Endothelial cell of umbilical vein (primary cell): ENCODE measurements around the gene ANAPC1. TPM values are rescaled to one million over a fixed set of nuclear protein-coding genes. Genes with fewer than 3 reads are reported as not detected.

Experiments
- BruUV-seq: library from RNA; stranded (reverse); fragments of 400-500 nt; replicated peaks from 2 replicates; lab custom pipeline; 2021; lab: Mats Ljungman, UMichigan
- CTCF ChIA-PET: fragments of 300-600, 350-600 bp; sonication (Branson Sonifier 250); formaldehyde crosslinking; loops from one replicate; lab custom pipeline; 2021; ENCODE audit warnings: antibody characterized with exemption, inconsistent platforms; lab: Charles Lee
- POLR2A ChIA-PET: fragments of 300-600, 350-600 bp; sonication (Branson Sonifier 250); formaldehyde crosslinking; loops from one replicate; lab custom pipeline; 2021; ENCODE audit warnings: antibody characterized with exemption, inconsistent platforms; lab: Charles Lee
- DNase-seq: peaks from one replicate; pipeline ENCODE4 v3.0.0-alpha.2; 2011; ENCODE audit warnings: low read depth, low spot score
- FAIRE-seq: peaks from 2 replicates; lab custom pipeline; 2011; peaks lifted over from hg19 to GRCh38; lab: Jason Lieb, UNC
- H2AFZ ChIP-seq: 2 replicates; pipeline ENCODE4 v1.6.0; 2012; ENCODE audit warnings: low read depth, low read length, control low read depth, inconsistent platforms
- H3K27ac ChIP-seq: 2 replicates; pipeline ENCODE4 v1.5.1; 2011; ENCODE audit warnings: low read depth, mild to moderate bottlenecking, control low read depth, low read length, moderate library complexity; ENCODE audit not compliant: insufficient read depth
- H3K27me3 ChIP-seq, 2 experiments: 2 replicates each; pipeline versions ENCODE4 v1.6.0 to v1.6.1; 2011; ENCODE audit warnings: low read length in 2 of 2, mixed read lengths in 1 of 2; ENCODE audit not compliant: control insufficient read depth in 2 of 2, insufficient read depth in 2 of 2
- H3K36me3 ChIP-seq, 2 experiments: 2 replicates in 1 of 2; 3 replicates in 1 of 2; pipeline ENCODE4 v1.5.1; 2011; ENCODE audit warnings: low read length in 2 of 2, mild to moderate bottlenecking in 1 of 2, moderate library complexity in 1 of 2; ENCODE audit not compliant: control insufficient read depth in 2 of 2, insufficient read depth in 2 of 2; ENCODE audit errors: extremely low read depth in 1 of 2
- H3K4me1 ChIP-seq: 3 replicates; pipeline ENCODE4 v1.5.1; 2011; ENCODE audit warnings: mild to moderate bottlenecking, low read length; ENCODE audit not compliant: control insufficient read depth, insufficient read depth; ENCODE audit errors: extremely low read depth
- H3K4me2 ChIP-seq: 2 replicates; pipeline ENCODE4 v1.6.1; 2011; ENCODE audit warnings: low read length, control low read depth, mixed read lengths; ENCODE audit not compliant: insufficient read depth
- H3K4me3 ChIP-seq, 3 experiments: fragments of 200-600 bp in 1 of 3; sonication (generic), shearing (Covaris generic) in 1 of 3; replicated peaks in 1 of 3; 2 replicates each; pipeline ENCODE4 v1.5.1; 2011 to 2016; ENCODE audit warnings: control low read depth in 3 of 3, low read length in 3 of 3, mild to moderate bottlenecking in 2 of 3, inconsistent platforms in 1 of 3, low read depth in 1 of 3, moderate library complexity in 1 of 3; ENCODE audit not compliant: insufficient read depth in 1 of 3
- H3K79me2 ChIP-seq: 2 replicates; pipeline ENCODE4 v1.6.0; 2012; ENCODE audit warnings: low read length, inconsistent platforms; ENCODE audit not compliant: control insufficient read depth, insufficient read depth
- H3K9ac ChIP-seq: replicated peaks from 2 replicates; pipeline ENCODE3; 2011; ENCODE audit warnings: low read length, control low read depth; ENCODE audit not compliant: insufficient read depth; ENCODE audit errors: extremely low read depth
- H3K9me1 ChIP-seq: replicated peaks from 3 replicates; pipeline ENCODE4 v1.6.0; 2011; ENCODE audit warnings: mild to moderate bottlenecking, low read length; ENCODE audit not compliant: control insufficient read depth, insufficient read depth; ENCODE audit errors: extremely low read depth
- H3K9me3 ChIP-seq: replicated peaks from 2 replicates; pipeline ENCODE4 v1.5.1; 2012; ENCODE audit warnings: low read length, inconsistent platforms; ENCODE audit not compliant: control insufficient read depth, insufficient read depth
- H4K20me1 ChIP-seq: replicated peaks from 2 replicates; pipeline ENCODE3; 2011; ENCODE audit warnings: mild to moderate bottlenecking, low read length; ENCODE audit not compliant: control insufficient read depth, insufficient read depth; ENCODE audit errors: extremely low read depth
- EZH2 ChIP-seq: IDR thresholded peaks from 2 replicates; pipeline ENCODE4 v1.6.1; 2012; ENCODE audit warnings: borderline replicate concordance, low read depth, mild to moderate bottlenecking, moderate library complexity, low read length, inconsistent platforms; ENCODE audit not compliant: severe bottlenecking
- FOS ChIP-seq: IDR thresholded peaks from 2 replicates; pipeline ENCODE4 v1.6.1; 2011; ENCODE audit warnings: mild to moderate bottlenecking, low read length, moderate library complexity, borderline replicate concordance; ENCODE audit not compliant: insufficient read depth
- GATA2 ChIP-seq: IDR thresholded peaks from 2 replicates; pipeline ENCODE4 v1.7.0; 2011; ENCODE audit warnings: low read depth, mild to moderate bottlenecking, moderate library complexity, mixed read lengths, low read length; ENCODE audit not compliant: insufficient read length, insufficient read depth
- JUN ChIP-seq: IDR thresholded peaks from 2 replicates; pipeline ENCODE4 v1.6.1; 2011; ENCODE audit warnings: borderline replicate concordance, low read depth; ENCODE audit not compliant: insufficient read length, insufficient read depth
- MAX ChIP-seq: IDR thresholded peaks from 2 replicates; pipeline ENCODE4 v1.6.1; 2011; ENCODE audit not compliant: insufficient read depth, insufficient read length
- MYC ChIP-seq: IDR thresholded peaks from one replicate; pipeline ENCODE4 v1.6.1; 2011; ENCODE audit warnings: mild to moderate bottlenecking, low read depth, low read length
- POLR2A ChIP-seq: IDR thresholded peaks from 2 replicates; pipeline ENCODE4 v1.6.1; 2012; ENCODE audit warnings: low read depth, mild to moderate bottlenecking, control low read depth, low read length
- POLR2AphosphoS5 ChIP-seq: IDR thresholded peaks from 2 replicates; pipeline ENCODE4 v1.6.1; 2012; ENCODE audit warnings: low read depth, mild to moderate bottlenecking, control low read depth, low read length, moderate library complexity; ENCODE audit not compliant: insufficient read depth
- dilution Hi-C: fragments of 300-500 bp; cut with MboI; formaldehyde crosslinking; loops from one replicate; pipeline ENCODE4 v1.15.0; 2019; ENCODE audit warnings: low sequenced_read_pairs; ENCODE audit not compliant: extremely low pct_ligation_motif_present
- intact Hi-C: fragments of 100-400 bp; cut with micrococcal nuclease; formaldehyde crosslinking; loops from one replicate; pipeline ENCODE4 v1.10.0; 2022
- polyA plus RNA-seq, 4 experiments: library from polyadenylated mRNA; depleted of rRNA in 3 of 4; stranded (reverse) in 3 of 4; unstranded in 1 of 4; fragments of >200 nt; gene quantifications; 2 replicates each; pipeline versions ENCODE4 v1.2.1 to v1.2.3, GENCODE V29; 2011 to 2012; ENCODE audit warnings: missing spikeins in 1 of 4
- total RNA-seq: library from RNA; stranded (reverse); gene quantifications from 2 replicates; pipeline ENCODE4 v1.2.3, GENCODE V29; 2021
- TF ChIP-seq, protein P1 (sequence below), 2 donors: IDR thresholded peaks; 1 replicate in 1 of 2; 2 replicates in 1 of 2; pipeline ENCODE4 v1.5.1; 2011; ENCODE audit warnings: low read length in 2 of 2, mild to moderate bottlenecking in 2 of 2, moderate library complexity in 2 of 2, control low read depth in 1 of 2, inconsistent platforms in 1 of 2, low read depth in 1 of 2; ENCODE audit not compliant: insufficient read depth in 1 of 2; ENCODE audit errors: extremely low read depth in 1 of 2

Gene ANAPC1
- total and polyA plus RNA-seq, 2 donors (not counting 3 experiments of a cell fraction or from before 2014, with no cell fraction given) = 21.9 to 61.5 TPM

- Histone ChIP-seq H3K27me3 (no peaks in the 10 kb centered on the region), H3K36me3 (peaks cover 0 to 2% of the 10 kb centered on the region in 2 experiments), H3K4me2 (no peak overlapping the region), H3K9me1 (no peaks in the 10 kb centered on the region), H3K79me2 (peaks cover 62% of the 10 kb centered on the region), H4K20me1 (no peaks in the 10 kb centered on the region), H3K4me3 (no peak overlapping the region), H3K9me3 (no peaks in the 10 kb centered on the region), H3K27ac (no peak overlapping the region), H3K4me1 (peaks cover 43% of the 10 kb centered on the region), H2AFZ (no peak overlapping the region), H3K9ac (no peak overlapping the region)
- BruUV-seq = no TSS peak
- intact Hi-C loops (no loop called here), dilution Hi-C loops (no loop called here)
- no peak for FAIRE-seq
- no peak for TF ChIP-seq POLR2AphosphoS5
- no peak for TF ChIP-seq GATA2
- no peak for TF ChIP-seq EZH2
- no peak for TF ChIP-seq MAX
- no peak for TF ChIP-seq JUN
- TF ChIP-seq MYC = no peak
- TF ChIP-seq POLR2A = no peak
- TF ChIP-seq, protein P1, sequence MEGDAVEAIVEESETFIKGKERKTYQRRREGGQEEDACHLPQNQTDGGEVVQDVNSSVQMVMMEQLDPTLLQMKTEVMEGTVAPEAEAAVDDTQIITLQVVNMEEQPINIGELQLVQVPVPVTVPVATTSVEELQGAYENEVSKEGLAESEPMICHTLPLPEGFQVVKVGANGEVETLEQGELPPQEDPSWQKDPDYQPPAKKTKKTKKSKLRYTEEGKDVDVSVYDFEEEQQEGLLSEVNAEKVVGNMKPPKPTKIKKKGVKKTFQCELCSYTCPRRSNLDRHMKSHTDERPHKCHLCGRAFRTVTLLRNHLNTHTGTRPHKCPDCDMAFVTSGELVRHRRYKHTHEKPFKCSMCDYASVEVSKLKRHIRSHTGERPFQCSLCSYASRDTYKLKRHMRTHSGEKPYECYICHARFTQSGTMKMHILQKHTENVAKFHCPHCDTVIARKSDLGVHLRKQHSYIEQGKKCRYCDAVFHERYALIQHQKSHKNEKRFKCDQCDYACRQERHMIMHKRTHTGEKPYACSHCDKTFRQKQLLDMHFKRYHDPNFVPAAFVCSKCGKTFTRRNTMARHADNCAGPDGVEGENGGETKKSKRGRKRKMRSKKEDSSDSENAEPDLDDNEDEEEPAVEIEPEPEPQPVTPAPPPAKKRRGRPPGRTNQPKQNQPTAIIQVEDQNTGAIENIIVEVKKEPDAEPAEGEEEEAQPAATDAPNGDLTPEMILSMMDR (IDR thresholded peaks at IDR 0.05; ENCODE audit: extremely low read depth in 1 of 2, insufficient read depth in 1 of 2, low read depth in 1 of 2, low read length in 2 of 2) = no peak
- TF ChIP-seq FOS = no peak
- ChIA-PET POLR2A (no interaction called here), CTCF (interaction anchor here (1.6 to 1.7 kb wide), 2 partner anchors 15 to 128 kb away, joined by 5 read pairs; no protein-coding TSS in a partner anchor)
- peak; percentile 18 for DNase-seq
These were observed 20.0 kb upstream of the ANAPC1 start for GRCh38 chr2:111903930-111904439.
